Fibroblast of the aortic adventitia (primary cell): ENCODE results near the gene SNORC. TPM values are rescaled to one million over a fixed set of nuclear protein-coding genes. Genes with fewer than 3 reads are reported as not detected.

ENCODE experiments used
- DNase-seq: peaks from one replicate; pipeline ENCODE4 v3.0.0-alpha.2; 2010; ENCODE audit warnings: low read depth
- H3K4me3 ChIP-seq: 2 replicates; pipeline ENCODE4 v1.5.1; 2011; ENCODE audit warnings: low read depth, mild to moderate bottlenecking, control low read depth, low read length, moderate library complexity
- total RNA-seq: library from RNA; depleted of rRNA; stranded (reverse); fragments of >200 nt; gene quantifications from 2 replicates; pipeline ENCODE4 v1.2.3, GENCODE V29; 2012; ENCODE audit warnings: low replicate concordance
- TF ChIP-seq, protein P1 (sequence below): IDR thresholded peaks from 2 replicates; pipeline ENCODE4 v1.5.1; 2011; ENCODE audit warnings: mild to moderate bottlenecking, low read length, control low read depth, inconsistent platforms; ENCODE audit not compliant: insufficient read depth

Gene SNORC
- total RNA-seq, 1 donor: 0.72 TPM

DNA sequence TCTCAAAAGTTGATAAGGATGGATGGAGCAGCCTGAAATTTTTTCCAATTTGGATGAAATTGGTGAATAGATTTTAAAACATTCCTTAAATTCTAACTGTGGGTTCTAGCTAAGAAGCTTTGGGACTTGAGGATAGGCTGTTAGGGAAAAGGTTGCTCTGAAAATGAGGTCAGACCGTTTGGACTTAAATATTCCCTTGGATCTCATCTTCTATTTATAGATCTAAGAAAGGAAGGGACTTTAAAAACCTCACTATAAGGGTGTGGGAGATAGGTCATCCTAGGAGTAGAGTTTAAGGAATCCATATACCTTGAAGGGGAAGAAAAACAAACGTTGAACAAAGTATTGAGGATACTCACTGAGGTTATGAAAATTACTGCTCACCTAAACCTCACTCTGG is 17.4 kb upstream of the SNORC start:
- TF ChIP-seq, protein P1, sequence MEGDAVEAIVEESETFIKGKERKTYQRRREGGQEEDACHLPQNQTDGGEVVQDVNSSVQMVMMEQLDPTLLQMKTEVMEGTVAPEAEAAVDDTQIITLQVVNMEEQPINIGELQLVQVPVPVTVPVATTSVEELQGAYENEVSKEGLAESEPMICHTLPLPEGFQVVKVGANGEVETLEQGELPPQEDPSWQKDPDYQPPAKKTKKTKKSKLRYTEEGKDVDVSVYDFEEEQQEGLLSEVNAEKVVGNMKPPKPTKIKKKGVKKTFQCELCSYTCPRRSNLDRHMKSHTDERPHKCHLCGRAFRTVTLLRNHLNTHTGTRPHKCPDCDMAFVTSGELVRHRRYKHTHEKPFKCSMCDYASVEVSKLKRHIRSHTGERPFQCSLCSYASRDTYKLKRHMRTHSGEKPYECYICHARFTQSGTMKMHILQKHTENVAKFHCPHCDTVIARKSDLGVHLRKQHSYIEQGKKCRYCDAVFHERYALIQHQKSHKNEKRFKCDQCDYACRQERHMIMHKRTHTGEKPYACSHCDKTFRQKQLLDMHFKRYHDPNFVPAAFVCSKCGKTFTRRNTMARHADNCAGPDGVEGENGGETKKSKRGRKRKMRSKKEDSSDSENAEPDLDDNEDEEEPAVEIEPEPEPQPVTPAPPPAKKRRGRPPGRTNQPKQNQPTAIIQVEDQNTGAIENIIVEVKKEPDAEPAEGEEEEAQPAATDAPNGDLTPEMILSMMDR: no peak
- DNase-seq: no peak

DNA sequence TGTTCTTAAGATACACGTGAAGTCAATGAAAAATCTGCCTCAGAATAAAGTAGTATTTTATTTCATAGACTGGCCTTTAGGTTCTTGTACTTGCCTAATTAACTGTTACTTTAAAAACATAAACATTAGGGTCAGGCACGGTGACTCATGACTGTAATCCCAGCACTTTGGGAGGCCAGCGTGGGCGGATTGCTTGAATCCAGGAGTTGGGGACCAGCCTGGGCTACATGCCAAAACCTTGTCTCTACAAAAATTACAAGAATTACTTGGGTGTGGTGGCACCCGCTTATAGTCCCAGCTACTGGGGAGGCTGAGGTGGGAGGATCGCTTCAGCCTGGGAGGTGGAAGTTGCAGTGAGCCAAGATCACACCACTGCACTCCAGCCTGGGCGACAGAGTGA is 16.0 kb upstream of the SNORC start:
- TF ChIP-seq, protein P1: no peak
- peak; percentile 70 for DNase-seq
- no peak overlapping the region for H3K4me3 ChIP-seq

More for the DNA sequence above, 17.4 kb upstream of the SNORC start:
- no peak overlapping the region for H3K4me3 ChIP-seq

DNA sequence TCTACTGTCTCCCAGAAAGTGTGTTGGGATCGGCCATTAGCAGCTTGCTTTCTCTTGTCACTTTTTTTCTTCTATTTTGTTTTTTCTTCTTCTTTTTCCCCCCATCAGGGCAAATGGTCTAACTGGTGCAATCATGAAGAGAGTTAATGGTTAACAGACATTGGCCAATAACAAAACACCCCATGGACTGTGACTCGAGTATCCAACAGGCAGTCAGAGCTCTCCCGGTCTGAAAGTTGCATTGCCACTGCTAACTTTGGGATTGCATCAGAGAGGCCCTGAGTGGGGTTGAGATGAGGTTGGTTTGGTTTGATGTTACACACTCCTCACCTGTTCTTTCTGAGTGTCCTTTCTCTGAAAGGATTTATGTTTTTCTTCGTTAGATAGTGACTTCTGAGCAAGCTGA is 12.9 kb upstream of the SNORC start:
- TF ChIP-seq, protein P1: no peak
- DNase-seq: peak; percentile 43
- H3K4me3 ChIP-seq: no peak overlapping the region

DNA sequence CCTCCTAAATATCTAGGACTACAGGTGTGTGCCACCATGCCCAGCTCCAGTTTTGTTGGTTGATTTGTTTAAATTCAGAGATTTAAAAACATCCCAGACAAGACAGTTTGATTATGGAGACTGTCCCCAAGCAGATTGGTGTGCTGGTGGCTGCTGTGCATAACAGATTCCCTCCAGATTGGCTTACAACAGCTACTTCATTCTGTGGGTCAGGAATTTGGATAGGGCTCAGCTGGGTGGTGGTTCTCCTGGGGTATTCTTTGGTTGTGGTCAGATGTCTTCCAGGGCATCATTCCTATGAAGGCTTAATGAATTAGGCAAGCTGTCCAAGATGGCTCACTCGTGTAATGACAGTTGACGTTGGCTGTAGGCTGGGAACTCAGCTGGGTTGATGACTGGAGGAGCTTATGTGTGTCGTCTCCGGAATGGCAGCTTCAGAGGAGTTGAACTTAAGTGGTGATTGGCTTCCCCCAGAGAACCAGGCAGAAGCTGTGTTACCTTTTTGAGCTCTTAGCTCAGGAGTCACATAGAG is 10.6 kb upstream of the SNORC start:
- no peak for DNase-seq
- TF ChIP-seq, protein P1: no peak
- no peak overlapping the region for H3K4me3 ChIP-seq

DNA sequence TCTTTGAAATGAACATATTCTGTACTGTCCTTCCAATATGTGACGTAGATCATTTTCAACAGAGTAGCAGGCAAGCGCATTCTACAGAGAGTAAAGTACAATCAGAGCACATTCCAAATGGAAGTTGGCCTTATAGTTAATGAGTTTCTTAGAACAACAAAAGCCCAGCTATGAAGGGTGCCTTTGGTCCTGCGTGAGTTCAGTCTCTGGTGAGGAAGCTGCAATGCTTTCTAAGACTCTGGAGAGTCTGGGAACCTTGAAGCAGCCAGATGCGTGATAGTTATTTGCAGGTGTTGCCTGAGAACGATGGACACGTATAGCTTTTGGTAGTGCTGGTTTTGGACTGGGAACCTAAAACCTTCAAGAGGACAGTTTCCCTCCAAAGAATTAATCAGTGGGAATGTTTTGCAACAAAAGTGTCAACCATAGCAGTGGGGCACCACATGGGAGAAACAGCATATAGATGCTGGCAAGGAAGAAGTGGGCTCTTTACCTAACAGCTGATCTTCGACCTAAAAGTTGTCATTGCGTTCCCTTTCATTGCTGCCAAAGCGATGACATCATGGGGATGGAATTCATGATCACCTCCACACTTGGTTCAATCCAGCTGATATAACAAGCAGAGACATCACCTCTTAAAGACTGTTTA is 9.3 kb upstream of the SNORC start:
- DNase-seq: no peak
- TF ChIP-seq, protein P1: no peak
- H3K4me3 ChIP-seq: no peak overlapping the region

DNA sequence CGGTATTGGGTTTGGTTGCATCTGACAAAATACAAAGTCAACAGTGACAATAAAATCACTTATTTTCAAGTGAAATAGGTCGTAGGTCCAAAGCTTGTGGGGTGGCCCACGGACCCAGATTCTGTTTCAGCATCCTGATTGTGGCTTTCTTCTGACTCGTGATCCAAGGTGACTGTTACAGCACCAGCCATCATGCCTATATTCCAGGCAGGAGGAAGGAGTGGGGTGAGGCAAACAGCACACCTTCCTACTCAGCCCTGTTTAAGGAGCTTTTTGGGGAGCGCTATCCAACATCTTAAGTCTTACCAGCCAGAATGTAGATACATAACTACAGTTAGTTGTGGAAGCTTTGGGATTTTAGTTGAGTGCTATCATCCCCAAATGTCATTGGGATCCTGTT is 8.7 kb upstream of the SNORC start:
- no peak overlapping the region for H3K4me3 ChIP-seq
- TF ChIP-seq, protein P1: no peak
- DNase-seq: no peak

DNA sequence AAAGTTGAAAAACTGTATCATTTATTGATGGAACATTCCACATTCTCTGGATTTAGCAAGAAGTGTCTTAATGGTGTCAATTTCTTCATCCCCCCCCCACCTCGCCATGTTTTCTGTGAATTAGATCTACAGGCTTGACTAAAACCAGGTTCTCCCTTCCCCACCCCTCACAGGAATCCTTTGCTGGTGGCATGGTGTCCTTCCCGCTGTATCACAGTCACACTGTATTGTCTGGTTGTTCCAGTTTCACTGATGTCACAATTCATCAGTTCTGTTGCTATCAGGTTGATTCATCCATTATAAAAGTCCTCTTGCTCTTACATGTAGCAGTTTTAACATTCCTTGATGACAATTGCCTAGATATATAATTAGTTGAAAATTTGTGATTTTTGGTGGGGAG is 6.1 kb upstream of the SNORC start:
- DNase-seq: no peak
- TF ChIP-seq, protein P1: no peak
- no peak overlapping the region for H3K4me3 ChIP-seq
